Uterus (tissue), 4 donors: Measurements from ENCODE around the gene RNF215. TPM values are rescaled to one million over a fixed set of nuclear protein-coding genes. Genes with fewer than 3 reads are reported as not detected.

Experiments
- DNase-seq, 2 donors: peaks; one replicate each; pipeline ENCODE4 v3.0.0-alpha.2; 2019 to 2020
- H3K27ac ChIP-seq, 2 donors: fragments of 200-600 bp; sonication (generic); 1 replicate in 1 of 2; 2 replicates in 1 of 2; pipeline ENCODE4 v1.5.1; 2016 to 2018
- H3K27me3 ChIP-seq, 2 donors: fragments of 200-600 bp; sonication (generic); one replicate each; pipeline ENCODE4 v1.5.1; 2018 to 2019; ENCODE audit warnings: control low read depth in 1 of 2
- H3K36me3 ChIP-seq, 2 donors: fragments of 200-600 bp; sonication (generic); one replicate each; pipeline ENCODE4 v1.5.1; 2019; ENCODE audit warnings: control low read depth in 1 of 2
- H3K4me1 ChIP-seq, 2 donors: fragments of 200-600 bp; sonication (generic); one replicate each; pipeline ENCODE4 v1.5.1; 2018 to 2019; ENCODE audit warnings: control low read depth in 1 of 2
- H3K4me3 ChIP-seq, 2 donors: fragments of 200-600 bp; sonication (generic); 1 replicate in 1 of 2; 2 replicates in 1 of 2; pipeline ENCODE4 v1.5.1; 2018 to 2019; ENCODE audit warnings: mild to moderate bottlenecking in 1 of 2
- H3K9me3 ChIP-seq, 2 donors: fragments of 200-600 bp; sonication (generic); one replicate each; pipeline ENCODE4 v1.5.1; 2019; ENCODE audit warnings: control low read depth in 1 of 2
- CTCF ChIP-seq, 4 experiments: fragments of 200-600 bp in 2 of 4; fragments of 450-650 bp in 2 of 4; sonication (generic) in 2 of 4; IDR thresholded peaks; one replicate each; pipeline ENCODE4 v1.5.1; 2016 to 2019; ENCODE audit warnings: antibody characterized with exemption in 4 of 4, mild to moderate bottlenecking in 2 of 4, moderate library complexity in 1 of 4
- POLR2A ChIP-seq, 2 donors: fragments of 450-650 bp; IDR thresholded peaks; one replicate each; pipeline ENCODE4 v1.6.1; 2016; ENCODE audit warnings: antibody characterized with exemption in 2 of 2, mild to moderate bottlenecking in 1 of 2, moderate library complexity in 1 of 2
- intact Hi-C: fragments of 100-400 bp; cut with DNase I; formaldehyde crosslinking; loops from one replicate; pipeline ENCODE4 v1.15.1; 2023; ENCODE audit warnings: low total_unique reads
- small RNA-seq: library from RNA; depleted of rRNA; stranded (forward); fragments of <200 nt; gene quantifications from one replicate; pipeline ENCODE3, GENCODE V24; 2016
- total RNA-seq, 4 donors: library from RNA; depleted of rRNA in 3 of 4; stranded (reverse); fragments of >200 nt in 3 of 4; gene quantifications; one replicate each; pipeline versions ENCODE4 v1.1.0 to v1.2.4, GENCODE V29; 2014 to 2023
- donor health status: DM: yes; HTN: yes; CAD: no.

Gene RNF215
- total RNA-seq, 4 donors from 2014 or later: 8.2 to 25.9 (median 18.9) TPM

GRCh38 chr22:30332551-30332950 is 54.7 kb downstream of the RNF215 start:
- no peak for DNase-seq
- H3K4me1 ChIP-seq: peaks cover 0 to 1% of the 10 kb centered on the region in 2 donors
- no peaks in the 10 kb centered on the region for H3K27me3 ChIP-seq
- TF ChIP-seq CTCF (IDR thresholded peaks at IDR 0.05): no peak
- TF ChIP-seq POLR2A (IDR thresholded peaks at IDR 0.05): no peak
- H3K4me3 ChIP-seq: no peak overlapping the region
- no peaks in the 10 kb centered on the region for H3K36me3 ChIP-seq
- H3K9me3 ChIP-seq: no peaks in the 10 kb centered on the region
- no peak overlapping the region for H3K27ac ChIP-seq
- intact Hi-C loops: no loop called here

Small RNA genes within 50 kb of the gene (small RNA-seq; reads per million reads assigned to genes)
- gene AC004832.3 (not detected), gene RNU6-564P (not detected)

Other genes starting within 250 kb of the RNF215 start
- 1 to 10 TPM in 2 of 4 donors, under 1 TPM in 1, not detected in 1; under 0.01 to 3.0 (median 1.5) TPM for gene LIF, start 140.7 kb downstream of the RNF215 start, total RNA-seq
- 1 to 10 TPM in 1 of 4 donors, under 1 TPM in 2, not detected in 1; 0.76 to 8.8 (median 0.76) TPM for gene OSM, start 120.6 kb downstream of the RNF215 start, total RNA-seq
- gene CASTOR1, start 97.9 kb downstream of the RNF215 start, total RNA-seq: 10 to 100 TPM; 15.8 to 67.1 (median 27.7) TPM
- gene TBC1D10A, start 60.5 kb downstream of the RNF215 start, total RNA-seq: 10 to 100 TPM in 2 of 4 donors, 1 to 10 TPM in 2; 2.8 to 33.6 (median 10.0) TPM
- gene SF3A1, start 30.5 kb downstream of the RNF215 start, total RNA-seq: 100 to 1,000 TPM in 1 of 4 donors, 10 to 100 TPM in 3; 19.5 to 185 (median 40.2) TPM
- gene CCDC157, start 30.4 kb downstream of the RNF215 start, total RNA-seq: 1 to 10 TPM in 3 of 4 donors, not detected in 1; 2.9 to 6.8 (median 4.6) TPM
- 10 to 100 TPM in 2 of 4 donors, 1 to 10 TPM in 1, not detected in 1; 7.8 to 45.9 (median 23.1) TPM for gene SEC14L2, start 9.6 kb upstream of the RNF215 start, total RNA-seq
- 1 to 10 TPM in 3 of 4 donors, not detected in 1; 1.2 to 5.5 (median 3.2) TPM for gene MTFP1, start 38.4 kb upstream of the RNF215 start, total RNA-seq
- gene SEC14L3, start 84.6 kb upstream of the RNF215 start, total RNA-seq: not detected
- gene SEC14L4, start 118.3 kb upstream of the RNF215 start, total RNA-seq: under 1 TPM in 1 of 4 donors, not detected in 3; 0.41 TPM
- 1 to 10 TPM in 2 of 4 donors, under 1 TPM in 1, not detected in 1; under 0.01 to 4.8 (median 4.0) TPM for gene SEC14L6, start 159.3 kb upstream of the RNF215 start, total RNA-seq
- 1 to 10 TPM in 2 of 4 donors, under 1 TPM in 1, not detected in 1; 0.26 to 6.6 (median 1.2) TPM for gene GAL3ST1, start 187.3 kb upstream of the RNF215 start, total RNA-seq
- 10 to 100 TPM; 13.5 to 67.5 (median 44.9) TPM for gene PES1, start 204.5 kb upstream of the RNF215 start, total RNA-seq
- 10 to 100 TPM; 21.8 to 44.5 (median 30.3) TPM for gene TCN2, start 219.8 kb upstream of the RNF215 start, total RNA-seq
- gene SLC35E4, start 248.4 kb upstream of the RNF215 start, total RNA-seq: 10 to 100 TPM in 1 of 4 donors, 1 to 10 TPM in 1, under 1 TPM in 2; 0.29 to 11.7 (median 3.0) TPM